HG03108 (cell line): ENCODE measurements around the gene UBL4A.

Source experiments
- ATAC-seq: cut with Tn5 transposase; IDR thresholded peaks from one replicate; pipeline ENCODE4 v1.9.1; 2021; ENCODE audit warnings: moderate library complexity; ENCODE audit not compliant: unreplicated experiment

Gene UBL4A

DNA sequence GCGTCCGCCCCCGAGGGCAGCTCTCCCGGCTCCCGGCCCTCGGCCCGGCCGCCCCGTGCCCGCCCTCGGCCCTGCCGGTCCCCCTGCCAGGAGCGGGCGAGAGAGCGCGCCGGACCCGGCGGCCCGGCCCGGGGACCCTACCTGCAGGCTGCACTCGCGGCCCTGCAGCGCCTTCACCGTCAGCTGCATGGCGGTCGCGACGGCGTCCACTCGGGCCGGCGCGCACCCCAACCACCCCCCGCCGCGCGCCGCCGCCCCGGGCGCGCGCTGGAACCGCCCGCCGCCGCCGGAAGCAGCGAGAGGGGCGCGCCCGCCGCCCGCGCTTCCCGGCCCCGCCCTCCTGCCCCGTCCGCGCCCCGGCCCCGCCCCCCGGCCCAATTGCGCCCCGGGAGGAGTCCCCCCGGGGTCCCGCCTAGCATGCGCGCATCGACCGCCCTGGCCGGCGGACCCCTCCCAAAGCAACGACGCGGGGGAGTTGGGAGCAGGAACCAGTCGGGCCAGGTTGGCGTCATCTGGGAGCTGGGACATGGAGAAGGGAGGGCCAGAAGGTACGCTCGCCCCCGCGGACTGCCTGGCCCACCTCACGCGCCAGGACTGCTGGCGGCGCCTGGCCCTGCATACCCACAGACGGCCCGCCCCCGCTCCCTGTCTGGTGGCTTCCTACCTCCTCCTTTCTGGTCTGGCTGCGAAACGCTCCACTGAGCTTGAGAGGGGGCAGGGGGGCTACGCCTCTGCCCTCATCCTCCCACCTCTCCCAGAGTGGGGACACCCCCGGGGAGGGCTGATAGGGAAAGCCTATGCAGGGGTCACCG is at the start of gene UBL4A:
TSS of gene UBL4A (minus strand) at position 220 of the 812 bp plus-strand sequence. CDS start at position 189, 31 bp downstream.
- no peak for ATAC-seq

- ATAC-seq = no peak
Observed at GRCh38 chrX:154535892-154536291, 49.5 kb upstream of the UBL4A start.

GRCh38 chrX:154534526-154535322 is 48.3 kb upstream of the UBL4A start:
- peak; percentile 91 for ATAC-seq

DNA sequence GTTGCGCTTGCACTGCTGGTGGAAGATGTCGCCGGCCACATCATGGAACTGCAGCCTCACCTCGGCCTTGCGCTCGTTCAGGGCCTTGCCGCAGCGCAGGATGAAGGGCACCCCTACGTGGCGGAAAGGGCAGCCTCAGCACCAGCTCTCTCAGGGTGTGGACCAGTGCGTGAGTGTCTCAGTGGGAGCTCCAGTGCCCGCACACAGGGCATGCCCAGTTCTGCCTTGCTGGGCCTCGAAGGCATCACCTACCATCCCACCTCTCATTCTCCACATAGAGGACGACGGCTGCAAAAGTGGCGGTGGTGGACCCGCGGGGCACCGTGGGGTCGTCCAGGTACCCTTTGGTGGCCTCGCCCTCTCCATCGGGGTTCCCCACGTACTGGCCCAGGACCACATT is 46.3 kb upstream of the UBL4A start:
- no peak for ATAC-seq

GRCh38 chrX:154531626-154532025 is 45.2 kb upstream of the UBL4A start:
- no peak for ATAC-seq

DNA sequence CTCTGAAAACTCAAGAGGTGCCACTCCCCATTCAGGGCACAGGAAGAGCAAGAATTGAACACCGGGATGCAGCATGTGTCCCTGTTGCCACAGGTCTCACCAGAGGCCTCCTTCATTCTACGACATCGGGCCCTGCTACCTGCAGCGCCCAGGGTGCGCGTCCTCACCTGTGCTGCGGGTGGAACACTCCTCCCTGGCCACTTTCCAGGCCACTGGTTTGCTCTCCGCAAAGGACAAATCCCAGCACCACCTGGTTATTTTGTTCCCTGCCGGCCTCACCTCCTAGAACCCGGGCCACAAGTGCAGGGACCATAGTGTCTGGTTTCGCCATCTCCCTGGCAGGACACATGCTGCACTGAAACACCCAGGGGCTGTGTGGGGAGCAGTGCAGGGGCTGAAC is 43.9 kb upstream of the UBL4A start:
- ATAC-seq = no peak

- ATAC-seq = no peak
Observed at GRCh38 chrX:154529206-154529612, 42.8 kb upstream of the UBL4A start.

DNA sequence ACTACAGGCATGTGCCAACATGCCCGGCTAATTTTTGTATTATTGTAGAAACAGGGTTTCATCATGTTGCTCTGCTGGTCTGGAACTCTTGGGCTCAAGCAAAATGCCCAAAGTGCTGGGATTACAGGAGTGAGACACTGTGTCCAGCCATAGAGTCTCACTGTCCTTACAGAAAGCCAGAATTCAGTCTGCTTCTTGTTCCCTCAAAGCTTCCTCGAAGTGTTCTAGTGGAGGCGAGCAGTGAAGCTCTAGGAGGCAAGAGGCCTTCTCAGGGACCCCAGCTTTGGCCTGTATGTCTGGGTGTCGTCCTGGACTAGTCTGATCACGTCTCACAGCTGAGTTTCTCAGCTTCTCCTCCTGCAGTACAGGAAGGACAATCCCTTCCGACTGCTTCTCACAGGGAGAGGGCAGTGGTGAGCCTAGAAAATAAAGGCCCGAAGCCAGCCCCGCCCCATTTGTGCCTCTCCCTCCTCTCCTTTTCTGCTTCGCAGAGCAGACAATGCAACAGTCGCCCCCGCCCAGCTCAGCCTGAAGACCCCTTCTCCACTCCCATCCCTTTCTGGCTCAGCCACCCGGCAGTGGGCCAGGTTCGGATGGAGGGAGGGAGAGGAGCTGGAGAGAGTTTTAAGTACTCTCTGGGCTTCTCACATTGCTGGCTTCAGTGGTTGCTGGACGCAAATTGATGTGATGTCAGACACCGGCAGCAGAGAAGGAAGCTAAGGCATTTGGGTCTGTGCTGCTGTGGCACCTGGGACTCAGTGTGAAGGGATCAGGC is 40.7 kb upstream of the UBL4A start:
- peak; percentile 85 for ATAC-seq

DNA sequence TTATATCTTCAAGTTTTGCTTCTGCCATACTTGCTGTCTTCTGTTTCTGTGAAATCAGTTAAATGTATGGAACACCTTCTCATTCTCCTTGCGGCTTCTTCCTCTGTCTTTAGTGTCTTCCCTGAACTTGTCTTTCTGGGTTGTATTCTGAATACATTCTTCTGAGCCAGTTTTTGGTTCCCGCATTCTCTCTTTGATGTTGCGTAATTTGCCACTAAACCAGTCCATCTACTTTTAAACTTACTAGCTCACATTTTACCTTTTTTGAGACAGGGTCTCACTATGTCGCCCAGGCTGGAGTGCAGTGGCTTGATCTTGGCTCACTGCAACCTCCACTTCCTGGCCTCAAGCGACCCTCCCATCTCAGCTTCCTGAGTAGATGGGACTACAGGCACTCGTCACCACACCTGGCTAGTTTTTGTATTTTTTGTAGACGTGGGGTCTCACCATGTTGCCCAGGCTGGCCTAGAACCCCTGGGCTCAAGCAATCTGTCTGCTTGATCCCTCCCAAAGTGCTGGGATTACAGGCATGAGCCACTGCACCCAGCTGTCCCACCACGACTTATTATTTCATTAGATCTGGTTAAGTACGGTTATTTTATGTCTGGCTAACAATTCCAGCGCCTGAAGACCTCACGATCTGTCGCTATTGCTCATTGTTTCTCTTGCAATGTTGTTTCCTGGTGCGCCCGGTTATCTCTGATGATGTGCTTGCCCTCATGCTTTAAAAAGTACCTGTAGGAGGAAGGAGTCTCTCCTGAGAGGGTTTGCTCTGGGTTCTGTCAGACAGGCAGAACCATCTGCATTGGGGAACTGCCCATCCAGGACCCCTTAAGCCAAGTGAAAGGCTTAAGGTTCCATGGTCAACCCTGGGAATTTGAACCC is 39.4 kb upstream of the UBL4A start:
- ATAC-seq = no peak

DNA sequence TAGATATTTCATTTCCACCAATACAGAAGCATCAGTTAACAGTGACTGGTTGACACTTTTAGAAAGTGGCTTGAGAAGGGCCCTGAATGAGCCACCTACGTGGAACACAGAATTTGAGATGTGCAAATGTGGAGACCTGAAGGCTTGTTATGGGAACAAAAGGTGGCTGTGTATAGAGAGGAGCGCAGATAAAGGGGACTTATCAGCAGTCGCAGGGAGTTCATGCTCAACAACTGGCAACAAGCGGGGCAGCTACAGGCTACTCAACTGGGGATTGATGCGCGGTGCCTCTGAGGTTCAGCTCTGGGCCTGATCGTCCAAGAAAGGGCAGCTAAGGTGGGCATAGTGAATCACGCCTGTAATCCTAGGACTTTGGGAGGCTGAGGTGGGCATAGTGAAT is 33.0 kb upstream of the UBL4A start:
- no peak for ATAC-seq

GRCh38 chrX:154517101-154517781 is 30.8 kb upstream of the UBL4A start:
- ATAC-seq = no peak

DNA sequence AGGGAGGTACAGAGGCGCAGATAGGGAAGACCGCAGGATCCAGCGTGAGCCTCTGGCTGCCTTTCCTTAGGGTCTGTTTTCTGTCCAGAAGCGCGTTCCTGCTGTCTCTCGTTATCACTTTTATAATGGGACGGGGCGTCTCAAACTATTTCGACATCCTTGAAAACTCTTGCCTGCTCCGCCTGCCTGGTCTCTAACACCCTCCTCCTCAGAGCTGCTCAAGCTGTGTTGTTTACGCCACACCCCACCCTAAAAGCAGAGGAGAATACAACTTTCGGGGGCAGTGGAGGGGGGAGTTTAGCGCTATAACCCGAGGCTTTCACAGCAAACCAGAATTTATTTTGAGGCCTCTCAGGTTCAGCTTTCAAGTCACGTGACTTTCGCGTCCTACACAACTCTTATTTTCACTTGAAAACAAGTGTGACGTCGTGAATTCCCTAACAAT is 30.3 kb upstream of the UBL4A start:
- no peak for ATAC-seq

GRCh38 chrX:154515966-154516655 is 29.7 kb upstream of the UBL4A start, which contains the start of gene FAM3A:
Gene FAM3A (minus strand): TSS chrX:154516232. CDS start chrX:154515772, 460 bp downstream.
- peak; percentile 92 for ATAC-seq

- ATAC-seq = no peak
Observed at GRCh38 chrX:154515090-154515965, 28.9 kb upstream of the UBL4A start.

- ATAC-seq = no peak
Observed at GRCh38 chrX:154513716-154514115, 27.3 kb upstream of the UBL4A start.

DNA sequence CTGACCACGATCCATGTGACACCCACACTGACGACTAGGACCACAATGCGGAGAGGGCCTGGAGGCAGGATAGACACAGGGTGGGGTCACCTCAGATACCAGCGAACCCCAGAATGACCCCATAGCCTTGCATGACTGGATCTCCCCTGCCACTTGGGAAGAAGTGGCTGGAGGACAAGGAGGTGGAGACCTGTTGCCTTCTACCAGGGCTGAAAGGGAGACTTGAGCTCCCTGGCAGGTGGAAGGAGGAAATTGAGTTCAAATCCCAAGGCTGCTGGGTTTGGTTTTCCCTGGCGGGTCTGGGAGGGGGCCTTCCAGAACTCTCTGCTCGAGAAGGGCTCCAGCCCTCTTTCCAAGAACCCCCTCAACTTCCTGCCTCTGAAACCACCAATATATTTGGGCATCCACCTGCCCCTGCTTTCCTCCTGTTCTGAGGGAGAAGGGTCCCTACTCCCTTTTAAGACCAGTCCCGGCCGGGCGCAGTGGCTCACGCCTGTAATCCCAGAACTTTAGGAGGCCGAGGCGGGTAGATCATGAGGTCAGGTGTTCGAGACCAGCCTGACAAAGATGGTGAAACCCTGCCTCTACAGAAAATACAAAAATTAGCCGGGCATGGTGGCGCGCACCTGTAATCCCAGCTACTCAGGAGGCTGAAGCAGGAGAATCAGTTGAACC is 26.6 kb upstream of the UBL4A start:
- ATAC-seq = no peak

GRCh38 chrX:154511761-154512160 is 25.3 kb upstream of the UBL4A start:
- no peak for ATAC-seq
